ENCODE data around the gene TSPAN32.
"Not testable (repeated sequence)": the region's sequence is repeated elsewhere in the genome, so short reads cannot be mapped to it uniquely, and the experiment has no call there.

The TSPAN32 gene

DNA sequence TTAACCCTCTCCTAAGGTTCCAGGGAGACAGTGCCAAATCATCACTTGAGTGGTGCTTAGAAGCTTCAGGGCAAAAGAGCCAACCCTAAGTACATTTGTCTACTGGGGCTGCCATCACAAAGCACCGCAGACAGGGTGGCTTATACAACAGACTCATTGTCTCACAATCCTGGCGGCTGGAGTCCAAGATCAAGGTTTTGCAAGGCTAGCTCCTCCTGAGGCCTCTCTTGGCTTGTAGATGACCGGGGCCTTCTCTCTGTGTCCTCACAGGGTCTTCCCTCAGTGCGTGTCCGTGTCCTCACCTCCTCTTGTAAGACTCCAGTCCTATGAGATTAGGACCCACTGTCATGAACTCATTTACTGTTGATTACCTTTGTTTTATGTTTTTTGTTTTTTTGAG, 41.2 kb downstream of the TSPAN32 start:
- no peak for DNase-seq (ENCODE audit: low spot score)

DNA sequence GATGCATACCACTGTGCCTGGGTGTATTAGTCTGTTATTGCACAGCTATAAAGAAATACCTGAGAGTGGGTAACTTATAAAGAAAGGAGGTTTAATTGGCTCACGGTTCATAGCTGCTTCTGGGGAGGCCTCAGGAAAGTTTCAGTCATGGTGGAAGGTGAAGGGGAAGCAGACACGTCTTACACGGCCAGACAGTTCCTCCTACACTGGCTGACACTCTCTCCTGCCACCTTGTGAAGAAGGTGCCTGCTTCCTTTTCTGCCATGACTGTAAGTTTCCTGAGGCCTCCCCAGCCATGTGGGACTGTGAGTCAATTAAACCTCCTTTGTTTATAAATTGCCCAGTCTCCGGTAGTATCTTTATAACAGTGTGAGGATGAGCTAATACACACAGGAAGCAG, 41.7 kb downstream of the TSPAN32 start:
- no peak for DNase-seq (ENCODE audit: low spot score)

GRCh38 chr11:2345050-2345449, 43.2 kb downstream of the TSPAN32 start:
- DNase-seq (ENCODE audit: low spot score): no peak

DNA sequence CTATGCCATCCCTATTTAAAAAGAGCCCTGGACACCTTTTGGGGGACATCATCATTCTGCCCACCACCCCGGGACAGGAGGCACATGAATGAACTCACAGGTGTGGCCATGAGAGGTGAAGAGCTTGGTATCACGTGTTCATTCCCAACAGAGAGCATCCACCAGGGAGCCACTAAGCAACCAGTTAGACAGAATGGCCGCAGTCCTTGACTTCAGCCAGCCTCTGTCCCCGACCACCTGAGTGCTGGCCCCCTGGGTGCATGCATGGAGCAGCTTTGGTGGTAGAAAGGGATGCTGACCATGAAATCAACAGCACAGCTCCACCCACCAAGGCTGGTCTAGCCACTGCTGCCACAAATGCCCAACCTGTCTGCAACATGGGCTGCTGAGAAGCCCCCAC, 44.2 kb downstream of the TSPAN32 start:
- no peak for DNase-seq (ENCODE audit: low spot score)

DNA sequence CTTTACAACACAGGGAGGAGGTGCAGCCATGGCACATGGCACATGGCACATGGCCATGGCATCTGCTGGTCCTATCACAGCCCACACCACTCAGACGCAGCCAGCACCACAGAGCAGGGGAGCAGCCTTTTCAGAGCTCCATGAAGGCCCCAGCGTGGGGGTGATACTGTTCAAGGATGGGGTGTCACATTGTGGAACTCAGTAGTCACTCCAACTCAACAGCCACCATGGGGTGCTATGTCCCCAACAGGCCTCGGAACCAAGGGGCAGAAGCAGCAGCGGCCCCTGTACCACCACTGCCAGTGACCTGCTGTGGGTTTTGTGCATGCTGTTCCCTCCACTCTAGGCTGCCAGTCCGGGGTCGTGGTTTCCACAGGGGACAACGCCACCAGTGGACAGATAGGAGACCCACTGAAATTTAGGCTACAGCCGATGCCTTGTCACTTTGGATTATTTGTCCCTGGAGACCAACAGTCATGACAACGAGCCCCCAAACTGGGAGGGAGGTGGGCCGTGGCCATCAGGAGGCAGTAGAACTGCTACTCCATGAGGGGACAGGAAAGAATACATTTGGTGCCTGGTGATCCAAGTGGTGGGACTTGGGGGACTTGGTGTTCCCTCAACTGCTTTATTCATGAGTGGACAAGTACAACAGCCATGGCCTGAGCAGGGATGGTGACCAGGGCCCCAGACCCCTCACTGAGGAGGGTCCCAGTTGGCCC, 44.9 kb downstream of the TSPAN32 start:
- no peak for DNase-seq (ENCODE audit: low spot score)

GRCh38 chr11:2347308-2347830, 45.6 kb downstream of the TSPAN32 start:
- no peak for DNase-seq (ENCODE audit: low spot score)

DNA sequence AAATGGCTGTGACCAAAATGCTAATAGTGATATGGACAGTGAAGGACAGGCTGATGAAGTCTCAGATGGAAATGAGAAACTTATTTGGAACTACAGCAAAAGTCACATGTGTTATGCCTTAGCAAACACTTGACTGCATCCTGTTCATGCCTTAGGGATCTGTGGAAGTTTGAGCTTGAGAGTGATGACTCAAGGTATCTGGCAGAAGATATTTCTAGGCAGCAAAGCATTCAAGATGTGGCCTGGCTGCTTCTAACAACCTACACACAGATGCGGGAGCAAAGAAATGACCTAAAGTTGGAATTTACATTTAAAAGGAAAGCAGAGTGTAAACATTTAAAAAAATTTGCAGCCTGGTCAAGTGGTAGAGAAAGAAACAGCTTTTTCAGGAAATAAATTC, 47.2 kb downstream of the TSPAN32 start:
- no peak for DNase-seq (ENCODE audit: low spot score)

DNA sequence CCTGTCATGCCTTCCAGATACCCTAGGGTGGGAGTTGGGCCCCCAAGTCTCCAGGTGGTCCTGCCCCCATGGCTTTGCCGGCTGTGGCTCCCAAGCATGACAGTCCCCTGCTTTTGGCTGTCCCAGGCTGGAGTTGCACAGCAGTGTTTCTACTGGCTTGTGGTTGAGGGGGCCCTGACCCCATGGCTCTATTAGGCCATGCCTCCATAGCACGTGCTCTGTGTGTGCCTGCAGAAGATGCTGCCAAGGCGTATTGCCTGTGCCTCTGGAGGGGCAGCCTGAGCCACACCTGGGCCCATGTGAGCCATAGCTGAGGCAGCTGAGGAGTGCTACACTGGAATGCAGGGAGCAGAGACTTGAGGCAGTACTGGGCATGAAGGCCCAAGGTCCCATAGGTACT, 49.9 kb downstream of the TSPAN32 start:
- DNase-seq (ENCODE audit: low spot score): no peak

GRCh38 chr11:2352420-2352819, 50.6 kb downstream of the TSPAN32 start:
- no peak for DNase-seq (ENCODE audit: low spot score)

DNA sequence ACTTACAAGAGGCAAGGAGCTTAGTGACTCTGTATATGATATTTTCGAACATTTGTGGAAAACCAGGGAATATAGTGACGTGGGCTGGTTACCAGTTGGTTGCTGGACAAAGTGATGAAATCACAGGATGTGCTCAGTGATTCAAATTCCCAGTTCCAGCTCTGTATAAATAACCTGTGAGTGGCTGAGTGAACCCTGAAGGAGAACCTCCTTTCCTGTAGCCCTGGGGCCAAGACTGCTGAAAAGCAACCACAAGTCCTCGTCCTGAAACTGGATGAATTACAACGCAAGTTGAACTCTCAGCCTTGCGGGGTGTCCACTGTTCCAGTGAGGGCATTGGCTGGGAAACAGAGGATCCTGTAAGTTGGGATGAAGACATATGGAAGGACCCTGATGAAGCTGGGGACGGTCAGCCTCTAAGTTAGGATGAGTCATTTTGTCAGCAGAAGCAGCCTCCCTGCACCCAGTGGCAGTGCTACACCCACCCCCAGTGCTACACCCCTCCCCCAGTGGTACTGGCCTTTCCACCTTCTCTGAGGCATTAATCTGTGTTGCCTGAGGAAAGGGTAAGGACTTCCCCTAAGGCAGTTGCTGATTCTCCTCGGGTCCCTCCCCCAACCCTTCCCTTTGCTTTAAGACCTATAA, 53.3 kb downstream of the TSPAN32 start:
- no peak for DNase-seq (ENCODE audit: low spot score)

DNA sequence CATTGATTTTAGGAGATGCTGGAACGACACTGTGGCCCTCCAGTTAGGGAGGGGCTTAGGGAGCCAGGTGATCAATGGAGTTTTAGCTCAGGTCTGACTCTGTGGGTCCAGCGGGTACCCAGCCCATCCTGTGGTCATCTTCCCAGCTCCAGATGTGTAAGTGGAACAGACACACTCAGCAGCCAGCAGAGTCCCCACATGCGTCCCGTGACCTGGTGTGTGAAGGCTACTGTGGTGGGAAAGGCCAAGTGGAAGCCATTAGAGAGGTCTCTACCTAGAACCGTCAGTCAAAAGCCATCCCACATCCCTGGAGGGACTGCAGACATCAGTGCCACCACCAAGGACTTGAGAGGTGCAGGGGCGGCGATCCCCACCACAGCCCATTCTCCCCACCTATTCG, 55.4 kb downstream of the TSPAN32 start:
- no peak for DNase-seq (ENCODE audit: low spot score)

DNA sequence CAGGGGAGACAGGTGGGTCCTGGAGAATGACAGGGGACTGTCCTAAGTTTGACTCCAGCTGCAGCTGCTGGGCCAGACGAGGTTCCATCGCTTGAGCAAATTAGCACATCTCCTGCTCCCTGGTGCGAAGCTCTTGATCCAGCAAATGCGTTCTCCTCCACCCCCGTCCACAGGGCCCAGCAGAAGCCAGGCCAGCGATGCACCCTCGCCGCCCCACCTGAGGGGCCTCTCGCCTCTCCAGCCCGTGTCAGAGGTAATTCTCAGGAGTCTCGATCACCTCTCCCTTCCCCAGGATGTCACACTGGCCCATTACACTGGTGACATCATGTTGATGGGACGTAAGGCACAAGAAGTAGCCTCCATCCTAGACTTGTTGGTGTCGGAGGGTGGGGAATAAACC, 55.8 kb downstream of the TSPAN32 start:
- not testable (repeated sequence) for DNase-seq (ENCODE audit: low spot score)

GRCh38 chr11:2358754-2359442, 57.1 kb downstream of the TSPAN32 start:
- DNase-seq (ENCODE audit: low spot score): no peak

DNA sequence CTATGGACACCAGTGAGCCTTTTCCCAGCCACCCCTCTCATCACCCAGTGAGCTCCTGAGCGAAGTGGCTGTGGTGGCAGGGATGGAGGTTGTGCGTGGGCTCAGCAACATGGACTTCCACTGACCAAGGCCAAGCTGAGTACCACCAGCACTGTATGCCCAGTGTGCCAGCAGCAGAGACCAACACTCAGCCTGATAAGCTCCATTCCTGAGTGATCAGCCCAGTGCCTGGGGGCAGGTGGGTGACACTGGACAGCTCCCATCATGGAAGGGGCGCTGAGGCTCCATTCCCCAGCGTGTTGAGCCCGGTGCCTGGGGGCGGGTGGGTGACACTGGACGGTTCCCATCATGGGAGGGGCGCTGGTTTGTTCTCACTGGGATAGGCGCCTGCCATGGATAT, 57.7 kb downstream of the TSPAN32 start:
- no peak for DNase-seq (ENCODE audit: low spot score)

DNA sequence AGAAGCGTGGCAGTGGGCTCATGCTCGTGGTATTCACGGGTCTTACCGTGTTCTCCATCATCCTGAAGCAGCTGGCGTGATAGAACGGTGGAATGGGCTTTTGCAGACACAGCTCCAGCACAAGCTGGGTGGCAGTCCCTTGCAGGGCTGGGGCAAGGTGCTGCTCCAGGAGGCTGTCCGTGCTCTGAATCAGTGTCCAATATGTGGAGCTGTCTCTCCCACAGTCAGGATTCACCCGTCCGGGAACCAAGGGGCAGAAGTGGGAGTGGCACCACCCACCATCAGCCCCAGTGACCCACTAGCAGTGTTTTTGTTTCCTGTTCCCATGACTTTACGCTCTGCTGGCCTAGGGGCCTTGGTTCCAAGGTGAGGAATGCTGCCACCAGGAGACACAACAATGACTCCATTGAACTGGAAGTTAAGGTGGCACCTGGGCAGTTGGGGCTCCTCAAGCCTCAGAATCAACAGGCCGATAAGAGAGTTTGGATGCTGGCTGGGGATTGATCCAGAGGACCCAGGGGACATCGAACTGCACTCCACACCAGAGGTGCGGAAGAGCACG, 58.3 kb downstream of the TSPAN32 start:
- DNase-seq (ENCODE audit: low spot score): no peak

DNA sequence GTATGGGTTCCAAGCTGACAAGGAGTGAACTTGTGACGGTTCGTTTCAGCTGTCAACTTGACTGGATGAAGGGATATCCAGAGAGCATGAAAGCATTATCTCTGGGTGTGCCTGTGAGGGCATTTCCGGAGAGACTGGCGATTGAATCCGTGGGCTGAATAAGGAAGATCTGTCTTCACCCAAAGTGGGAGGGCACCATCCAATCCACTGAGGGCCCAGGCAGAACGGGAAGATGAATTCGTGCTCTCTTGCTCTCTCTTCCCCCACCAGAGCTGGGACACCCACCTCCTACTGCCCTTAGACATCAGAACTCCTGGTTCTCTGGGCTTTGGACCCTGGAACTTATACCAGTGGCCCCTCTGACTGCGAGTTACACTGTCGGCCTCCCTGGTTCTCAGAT, 59.8 kb downstream of the TSPAN32 start:
- no peak for DNase-seq (ENCODE audit: low spot score)

DNA sequence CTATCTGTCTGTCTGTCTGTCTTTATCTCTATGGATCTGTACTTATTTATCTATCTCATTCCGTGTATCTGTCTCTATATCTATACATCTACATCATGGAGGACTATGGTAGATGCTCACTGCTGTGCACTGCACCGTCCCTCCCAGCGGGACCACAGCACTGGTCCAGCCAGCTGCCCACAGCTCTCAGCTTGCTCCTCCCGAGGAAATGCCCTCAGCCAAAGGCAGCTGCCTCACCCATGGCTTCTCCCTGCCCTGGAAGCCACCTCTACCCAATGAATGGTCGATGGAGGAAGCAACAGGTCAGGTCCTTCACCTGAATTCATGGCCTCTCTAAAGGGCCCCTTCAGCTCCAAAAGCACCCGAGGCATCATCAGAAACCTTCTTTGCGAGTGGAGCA, 60.6 kb downstream of the TSPAN32 start:
- DNase-seq (ENCODE audit: low spot score): no peak

DNA sequence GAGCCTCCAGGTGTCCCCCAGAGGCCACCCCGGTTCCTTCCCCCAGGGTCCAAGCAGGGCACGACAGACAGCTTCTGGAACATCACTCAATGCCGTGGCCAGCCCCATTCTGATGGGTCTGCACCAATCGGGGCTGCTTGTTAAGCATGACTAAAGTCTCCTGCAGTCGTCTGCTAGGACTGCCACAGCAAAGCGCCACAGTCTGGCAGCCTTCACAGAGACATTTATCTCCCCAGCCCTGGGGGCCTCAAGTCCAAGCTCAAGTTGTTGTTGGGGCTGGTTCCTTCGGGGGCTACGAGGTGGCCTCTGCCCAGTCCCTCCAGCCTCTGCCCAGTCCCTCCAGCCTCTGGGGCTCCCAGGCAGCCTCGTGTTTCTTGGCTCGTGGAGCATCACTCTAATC, 61.3 kb downstream of the TSPAN32 start:
- no peak for DNase-seq (ENCODE audit: low spot score)

GRCh38 chr11:2363577-2364370, 62.0 kb downstream of the TSPAN32 start:
- DNase-seq (ENCODE audit: low spot score): no peak

GRCh38 chr11:2364386-2364785, 62.6 kb downstream of the TSPAN32 start:
- DNase-seq (ENCODE audit: low spot score): not testable (repeated sequence)

DNA sequence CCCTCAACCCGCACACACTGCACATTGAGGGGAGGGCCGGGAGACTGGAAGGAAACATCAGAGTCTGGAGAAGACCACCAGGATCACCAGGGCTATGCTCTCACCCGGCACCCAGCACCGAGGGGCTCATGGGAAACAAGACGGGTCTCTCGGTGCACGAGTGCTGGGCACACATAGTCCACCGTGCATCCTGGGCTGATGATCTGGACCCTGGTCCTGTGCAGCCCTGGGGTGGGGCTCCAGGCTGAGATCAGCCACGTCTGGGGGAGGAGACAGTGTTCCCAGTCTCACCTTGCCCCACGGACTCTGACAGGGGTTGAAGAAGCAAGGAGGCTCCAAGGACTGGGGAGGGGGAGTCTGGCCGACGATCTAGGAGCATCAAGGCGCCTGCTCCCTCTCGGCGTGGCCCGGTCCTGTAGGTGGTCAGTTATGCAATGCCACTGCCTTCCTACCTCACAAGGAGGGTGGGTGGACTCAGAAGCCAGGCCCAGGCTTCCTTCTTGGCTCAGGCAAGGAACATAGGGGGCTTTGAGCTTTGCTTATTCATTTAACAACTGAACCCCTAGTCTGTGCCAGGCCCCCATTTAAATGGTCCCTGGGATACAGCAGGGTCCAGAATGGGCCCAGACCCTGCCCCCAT, 63.9 kb downstream of the TSPAN32 start:
- no peak for DNase-seq (ENCODE audit: low spot score)
